ENCODE data around the gene SLC9A9. TPM values are rescaled to one million over a fixed set of nuclear protein-coding genes. Genes with fewer than 3 reads are reported as not detected.

SLC9A9 gene
- total and polyA plus RNA-seq, 2 of the 8 experiments (the other 6 are each of a cell fraction or from before 2014, with no cell fraction given), result 0.48 to 1.1 TPM

DNA sequence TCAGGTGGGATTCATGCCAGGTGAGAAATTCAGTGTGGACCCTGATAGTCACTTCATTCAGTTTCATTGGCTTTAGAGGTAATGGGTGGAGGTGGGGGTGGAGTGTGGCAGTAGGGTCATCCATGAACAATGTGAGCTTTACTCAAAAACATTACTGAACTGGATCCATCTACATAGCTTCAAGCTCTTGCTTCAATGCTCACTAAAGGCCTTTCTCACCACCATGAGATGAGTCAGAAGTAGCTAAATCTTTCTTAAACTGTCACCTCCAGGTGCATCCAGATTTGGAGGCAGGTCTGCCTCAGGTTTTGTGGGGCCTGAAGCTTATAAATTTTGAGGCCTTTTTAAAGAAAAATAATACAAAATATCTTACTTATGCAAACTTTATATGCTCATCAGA, 365.1 kb downstream of the SLC9A9 start:
- H3K23me2 ChIP-seq (ENCODE audit: low read depth, low read length), result no peaks in the 10 kb centered on the region
- no peaks in the 10 kb centered on the region for H3K79me1 ChIP-seq (ENCODE audit: low read depth, low read length)
- no peak overlapping the region for H4K91ac ChIP-seq (replicated peaks; ENCODE audit: insufficient read length, low read length)
- no peak overlapping the region for H3K18ac ChIP-seq (ENCODE audit: extremely low read depth, low read length)
- H3K4me3 ChIP-seq (ENCODE audit: extremely low read depth in 1 of 4, insufficient read depth in 2 of 4, low read depth in 3 of 4, low read length in 4 of 4), result no peak overlapping the region
- no peak overlapping the region for H3K27ac ChIP-seq (ENCODE audit: low read depth, low read length)
- H2AK5ac ChIP-seq (ENCODE audit: low read depth, low read length), result no peak overlapping the region
- H2BK20ac ChIP-seq (ENCODE audit: low read length), result no peak overlapping the region
- DNase-seq (ENCODE audit: low read depth in 1 of 2, low spot score in 2 of 2) (no peak), FAIRE-seq (no peak)
- H3K4me2 ChIP-seq (ENCODE audit: insufficient read depth in 1 of 2, low read depth in 2 of 2, low read length in 2 of 2), result no peak overlapping the region
- H3K14ac ChIP-seq (ENCODE audit: insufficient read length), result no peak overlapping the region
- ChIA-PET POLR2A (ENCODE audit: partially characterized antibody) (no interaction called here), CTCF (ENCODE audit: partially characterized antibody) (interaction anchor here (1.2 kb wide), 1 partner anchor 167 kb away, joined by 3 read pairs; no protein-coding TSS in a partner anchor)
- H4K20me1 ChIP-seq (replicated peaks in 1 of 2; ENCODE audit: control insufficient read depth in 1 of 2, insufficient read depth in 2 of 2, low read length in 2 of 2), result no peaks in the 10 kb centered on the region
- no peak overlapping the region for H4K8ac ChIP-seq (ENCODE audit: extremely low read depth, insufficient read depth, low read length)
- no peaks in the 10 kb centered on the region for H3K9me3 ChIP-seq (ENCODE audit: insufficient read depth in 2 of 2, low read depth in 1 of 2, low read length in 1 of 2)
- no peak overlapping the region for H3K56ac ChIP-seq (replicated peaks; ENCODE audit: insufficient read length, low read depth, low read length)
- no peak overlapping the region for H2BK12ac ChIP-seq (ENCODE audit: low read depth, low read length)
- H3K4me1 ChIP-seq (replicated peaks in 1 of 4; ENCODE audit: control insufficient read depth in 3 of 4, insufficient read depth in 4 of 4, low read length in 3 of 4), result no peaks in the 10 kb centered on the region; a peak in 1 of 7 replicates
- H3K9ac ChIP-seq (replicated peaks in 1 of 4; ENCODE audit: extremely low read depth in 1 of 4, low read depth in 3 of 4, low read length in 3 of 4), result no peak overlapping the region; a peak in 1 of 7 replicates
- H3K4ac ChIP-seq (replicated peaks; ENCODE audit: insufficient read length, low read depth, low read length), result no peak overlapping the region
- no peak overlapping the region for H2AFZ ChIP-seq (ENCODE audit: low read length)
- no peak overlapping the region for H4K5ac ChIP-seq (ENCODE audit: insufficient read length, low read depth, low read length)
- H3K79me2 ChIP-seq (ENCODE audit: control insufficient read depth in 1 of 2, insufficient read depth in 2 of 2, low read length in 2 of 2), result no peaks in the 10 kb centered on the region
- TF ChIP-seq SAP30 (IDR thresholded peaks at IDR 0.05; ENCODE audit: insufficient read depth, insufficient replicate concordance, low read length), result no peak
- TF ChIP-seq RFX5 (IDR thresholded peaks at IDR 0.05; ENCODE audit: borderline replicate concordance, low read depth, low read length), result no peak
- H2BK5ac ChIP-seq (ENCODE audit: low read depth, low read length), result no peak overlapping the region
- H2BK15ac ChIP-seq (ENCODE audit: low read length), result no peak overlapping the region
- no peaks in the 10 kb centered on the region; a peak in 1 of 7 replicates for H3K27me3 ChIP-seq (replicated peaks in 1 of 4; ENCODE audit: control insufficient read depth in 3 of 4, extremely low read depth in 1 of 4, insufficient read depth in 3 of 4, low read length in 3 of 4)
- no peak overlapping the region for H3K23ac ChIP-seq (ENCODE audit: insufficient read length)
- H2BK120ac ChIP-seq (replicated peaks; ENCODE audit: low read depth, low read length), result no peak overlapping the region
- H3K36me3 ChIP-seq (ENCODE audit: control insufficient read depth in 2 of 4, insufficient read depth in 4 of 4, low read length in 3 of 4), result no peaks in the 10 kb centered on the region
